K562 (cell line): ENCODE data around the gene RTL10. TPM values are rescaled to one million over a fixed set of nuclear protein-coding genes. Genes with fewer than 3 reads are reported as not detected.

Source experiments
- ATAC-seq: fragments of 200-7000 bp; cut with Tn5 transposase; 3 replicates; pipeline ENCODE4 v1.9.1; 2020; ENCODE audit warnings: moderate library complexity
- BruUV-seq: library from RNA; stranded (reverse); fragments of 400-500 nt; replicated peaks from 2 replicates; lab custom pipeline; 2021; lab: Mats Ljungman, UMichigan
- CTCF ChIA-PET: fragments of 300-600 bp; formaldehyde crosslinking; extraction: SDS; loops from one replicate; lab custom pipeline; 2021; ENCODE audit warnings: low intra/inter-chr PET ratio; lab: Yijun Ruan, JAX
- POLR2A ChIA-PET: fragments of 300-600, 350-650 bp; sonication (Branson Sonifier 250); formaldehyde crosslinking; extraction: SDS; loops from one replicate; lab custom pipeline; 2021; ENCODE audit warnings: antibody characterized with exemption, inconsistent platforms; lab: Yijun Ruan, JAX
- DNase-seq, 4 experiments: peaks; one replicate each; pipeline versions ENCODE4 v3.0.0 to v3.0.0-alpha.2; 2011 to 2018; ENCODE audit warnings: low spot score in 3 of 4, mixed read lengths in 3 of 4; ENCODE audit errors: extremely low read depth in 1 of 4
- FAIRE-seq: peaks from 2 replicates; lab custom pipeline; 2011; peaks lifted over from hg19 to GRCh38; lab: Jason Lieb, UNC
- H2AFZ ChIP-seq: 2 replicates; pipeline ENCODE4 v1.6.0; 2011; ENCODE audit warnings: low read depth, low read length, control low read depth, inconsistent platforms
- H3K27ac ChIP-seq: fragments of 200-600 bp; 3 replicates; pipeline ENCODE4 v1.8.0; 2011; ENCODE audit warnings: low read depth, mild to moderate bottlenecking, control low read depth, inconsistent platforms, low read length, moderate library complexity, mixed read lengths; ENCODE audit errors: extremely low read depth
- H3K27me3 ChIP-seq, 2 experiments: fragments of 300-600 bp in 1 of 2; 2 replicates in 1 of 2; 3 replicates in 1 of 2; pipeline versions ENCODE4 v1.6.0 to v1.8.0; 2011; ENCODE audit warnings: inconsistent platforms in 2 of 2, low read length in 2 of 2, mild to moderate bottlenecking in 1 of 2, mixed read lengths in 1 of 2, moderate library complexity in 1 of 2; ENCODE audit not compliant: control insufficient read depth in 2 of 2, insufficient read depth in 2 of 2
- H3K36me3 ChIP-seq: fragments of 300-600 bp; 3 replicates; pipeline ENCODE4 v1.8.0; 2011; ENCODE audit warnings: mild to moderate bottlenecking, low read length, inconsistent platforms; ENCODE audit not compliant: control insufficient read depth, insufficient read depth
- H3K4me1 ChIP-seq, 2 experiments: fragments of 200-600 bp in 1 of 2; replicated peaks in 1 of 2; 2 replicates in 1 of 2; 3 replicates in 1 of 2; pipeline versions ENCODE4 v1.5.1 to v1.8.0; 2011; ENCODE audit warnings: inconsistent platforms in 2 of 2, low read length in 2 of 2, mild to moderate bottlenecking in 1 of 2, mixed read lengths in 1 of 2, moderate library complexity in 1 of 2; ENCODE audit not compliant: control insufficient read depth in 2 of 2, insufficient read depth in 2 of 2
- H3K4me2 ChIP-seq: 2 replicates; pipeline ENCODE4 v1.6.1; 2011; ENCODE audit warnings: low read length, control low read depth, inconsistent platforms, mixed read lengths; ENCODE audit not compliant: insufficient read depth
- H3K4me3 ChIP-seq: fragments of 200-600 bp; sonication (generic), shearing (Covaris generic); 2 replicates; pipeline ENCODE4 v1.5.1; 2016; ENCODE audit warnings: control low read depth, inconsistent platforms
- H3K79me2 ChIP-seq: fragments of 200-600 bp; 3 replicates; pipeline ENCODE4 v1.8.0; 2011; ENCODE audit warnings: low read length, inconsistent platforms; ENCODE audit not compliant: control insufficient read depth, insufficient read depth
- H3K9ac ChIP-seq, 2 experiments: 2 replicates each; pipeline versions ENCODE4 v1.6.0 to v1.6.1; 2011; ENCODE audit warnings: low read depth in 2 of 2, low read length in 2 of 2, control low read depth in 1 of 2, inconsistent platforms in 1 of 2, mild to moderate bottlenecking in 1 of 2, mixed read lengths in 1 of 2; ENCODE audit not compliant: insufficient read depth in 1 of 2
- H3K9me1 ChIP-seq: one replicate; pipeline ENCODE4 v1.6.0; 2011; ENCODE audit warnings: inconsistent platforms, mild to moderate bottlenecking, low read length, moderate library complexity; ENCODE audit not compliant: control insufficient read depth, insufficient read depth
- H3K9me3 ChIP-seq: replicated peaks from 2 replicates; pipeline ENCODE4 v1.5.1; 2011; ENCODE audit warnings: low read depth, low read length, inconsistent platforms; ENCODE audit not compliant: control insufficient read depth, insufficient read depth
- H4K20me1 ChIP-seq: replicated peaks from 2 replicates; pipeline ENCODE4 v1.6.1; 2011; ENCODE audit warnings: low read length, inconsistent platforms, mixed read lengths; ENCODE audit not compliant: control insufficient read depth, insufficient read depth
- CUX1 ChIP-seq: fragments of 200-800 bp; sonication (Bioruptor generic); IDR thresholded peaks from 2 replicates; pipeline ENCODE4 v1.6.1; 2016; ENCODE audit warnings: missing genetic modification characterization, missing compliant biosample characterization
- KLF13 ChIP-seq: fragments of 450-650 bp; IDR thresholded peaks from 2 replicates; pipeline ENCODE4 v1.6.1; 2016; ENCODE audit warnings: missing genetic modification characterization, low read depth, mild to moderate bottlenecking, missing compliant biosample characterization, moderate library complexity, borderline replicate concordance
- WGBS: fragments of 100-300 bp; shearing (Covaris generic); methylation state at CpG from one replicate; pipeline ENCODE4 v1.1.6; 2016; ENCODE audit warnings: low coverage, mixed read lengths; ENCODE audit not compliant: insufficient coverage; ENCODE audit errors: missing lambda C conversion rate; 5-methylcytosine and 5-hydroxymethylcytosine counted together
- in situ Hi-C: fragments of 300-500 bp; cut with MboI; formaldehyde crosslinking; loops from 4 replicates; pipeline ENCODE4 v1.15.0; 2018; ENCODE audit warnings: inconsistent platforms, mixed read lengths
- intact Hi-C: fragments of 100-400 bp; cut with micrococcal nuclease; formaldehyde crosslinking; loops from 2 replicates; pipeline ENCODE4 v1.14.2; 2022
- polyA plus RNA-seq, 8 experiments: library from polyadenylated mRNA; depleted of rRNA in 4 of 8; stranded (reverse) in 5 of 8; unstranded in 3 of 8; fragments of >200 nt; fragmentation: Nextera tagmentation in 2 of 8; fragmentation: Illumina TruSeq in 1 of 8; extraction: Ambion mirVana in 2 of 8; extraction: Trizol in 1 of 8; gene quantifications; 2 replicates each; pipeline versions ENCODE4 v1.2.1 to v1.2.3, GENCODE V29; 2011 to 2014; ENCODE audit warnings: inconsistent platforms in 1 of 8, missing spikeins in 1 of 8
- total RNA-seq, 7 experiments: library from RNA; depleted of rRNA in 6 of 7; stranded (reverse); fragments of >200 nt in 6 of 7; fragmentation: Illumina TruSeq in 2 of 7; extraction: Trizol in 2 of 7; gene quantifications; 2 replicates each; pipeline versions ENCODE4 v1.2.1 to v1.2.3, GENCODE V29; 2011 to 2021; ENCODE audit warnings: low replicate concordance in 1 of 7
- TF ChIP-seq, protein P1 (sequence below): fragments of 450-650 bp; IDR thresholded peaks from 2 replicates; pipeline ENCODE4 v1.6.1; 2017; ENCODE audit warnings: mild to moderate bottlenecking, moderate library complexity

RTL10 gene
- total and polyA plus RNA-seq, 9 of the 15 experiments (the other 6 are each of a cell fraction or from before 2014, with no cell fraction given), result 19.8 to 75.5 (median 32.5) TPM

DNA sequence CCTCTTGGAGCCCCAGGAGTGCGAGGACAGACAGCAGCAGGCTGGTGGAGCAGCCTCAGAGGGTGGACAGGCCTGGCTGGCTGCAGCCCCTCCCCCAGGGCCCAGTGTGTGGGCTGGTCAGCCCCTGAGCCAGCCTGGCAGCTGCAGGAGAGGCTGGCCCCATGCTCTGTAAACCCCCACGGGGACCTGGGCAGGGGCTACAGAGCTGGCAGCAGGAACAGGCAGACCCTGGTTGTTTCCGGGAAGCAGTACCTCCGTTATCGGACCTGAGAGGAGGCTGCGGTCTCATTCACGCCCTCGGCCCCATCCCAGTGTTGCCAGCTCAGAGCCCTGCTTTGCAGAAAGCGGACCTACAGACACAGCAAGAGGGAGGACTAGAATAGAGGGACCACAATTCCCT lies 48.4 kb upstream of the RTL10 start (continued):
- no peak for TF ChIP-seq CUX1 (CRISPR knock-in tag)

- Histone ChIP-seq H2AFZ (no peak overlapping the region), H3K9ac (0 out of 4 replicates have a peak overlapping the region, but pooled peaks of 1 of the 2 experiments have one; percentile 58), H4K20me1 (peaks cover 6% of the 10 kb centered on the region; the same call in 1 of the 2 replicates), H3K9me3 (no peaks in the 10 kb centered on the region), H3K79me2 (no peaks in the 10 kb centered on the region), H3K36me3 (peaks cover 13% of the 10 kb centered on the region; the same call in 2 of the 3 replicates), H3K4me1 (peaks cover 0 to 47% of the 10 kb centered on the region in 2 experiments; a peak in 2 of 5 replicates), H3K27ac (no peak overlapping the region), H3K9me1 (no peaks in the 10 kb centered on the region), H3K4me2 (no peak overlapping the region), H3K4me3 (no peak overlapping the region), H3K27me3 (no peaks in the 10 kb centered on the region)
- intact Hi-C loops (no loop called here), in situ Hi-C loops (no loop called here)
- DNase-seq, result no peak
- CTCF ChIA-PET, result no interaction called here
- TF ChIP-seq, protein P1, sequence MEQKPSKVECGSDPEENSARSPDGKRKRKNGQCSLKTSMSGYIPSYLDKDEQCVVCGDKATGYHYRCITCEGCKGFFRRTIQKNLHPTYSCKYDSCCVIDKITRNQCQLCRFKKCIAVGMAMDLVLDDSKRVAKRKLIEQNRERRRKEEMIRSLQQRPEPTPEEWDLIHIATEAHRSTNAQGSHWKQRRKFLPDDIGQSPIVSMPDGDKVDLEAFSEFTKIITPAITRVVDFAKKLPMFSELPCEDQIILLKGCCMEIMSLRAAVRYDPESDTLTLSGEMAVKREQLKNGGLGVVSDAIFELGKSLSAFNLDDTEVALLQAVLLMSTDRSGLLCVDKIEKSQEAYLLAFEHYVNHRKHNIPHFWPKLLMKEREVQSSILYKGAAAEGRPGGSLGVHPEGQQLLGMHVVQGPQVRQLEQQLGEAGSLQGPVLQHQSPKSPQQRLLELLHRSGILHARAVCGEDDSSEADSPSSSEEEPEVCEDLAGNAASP, result no peak
- peak; percentile 37; the same call in 1 of the 2 replicates for TF ChIP-seq KLF13
- 76% methylated on average over 7 of the region's 7 CpGs for WGBS
- FAIRE-seq, result peak; percentile 26
- POLR2A ChIA-PET, result interaction anchor here (0.6 to 11.2 kb wide), 13 partner anchors 8 to 223 kb away, joined by 3 to 141 read pairs (median 4); partner anchors contain the start of genes COMT, GNB1L, RTL10 and TXNRD2
- ATAC-seq, result no peak
- no TSS peak for BruUV-seq
Observed at GRCh38 chr22:19902245-19902715, 47.6 kb upstream of the RTL10 start.
